Esophagus muscularis mucosa (tissue), 4 donors: ENCODE data around the gene NPAS3. TPM values are rescaled to one million over a fixed set of nuclear protein-coding genes. Genes with fewer than 3 reads are reported as not detected.

ENCODE experiments used
- DNase-seq: peaks from one replicate; pipeline ENCODE4 v3.0.0-alpha.2; 2017; ENCODE audit errors: extremely low spot score
- H3K27ac ChIP-seq, 4 donors: fragments of 200-600 bp; sonication (generic); replicated peaks in 1 of 4; 1 replicate in 3 of 4; 2 replicates in 1 of 4; pipeline ENCODE4 v1.5.1; 2016 to 2019; ENCODE audit warnings: mild to moderate bottlenecking in 1 of 4
- H3K27me3 ChIP-seq, 4 donors: fragments of 200-600 bp; sonication (generic); one replicate each; pipeline versions ENCODE4 v1.5.1 to v1.6.0; 2016 to 2019
- H3K36me3 ChIP-seq, 4 donors: fragments of 200-600 bp; sonication (generic); one replicate each; pipeline ENCODE4 v1.5.1; 2016 to 2019
- H3K4me1 ChIP-seq, 4 donors: fragments of 200-600 bp; sonication (generic); one replicate each; pipeline ENCODE4 v1.5.1; 2016 to 2019
- H3K4me3 ChIP-seq, 4 donors: fragments of 200-600 bp; sonication (generic); 1 replicate in 2 of 4; 2 replicates in 2 of 4; pipeline ENCODE4 v1.5.1; 2016 to 2019; ENCODE audit warnings: mild to moderate bottlenecking in 4 of 4, moderate library complexity in 1 of 4
- H3K9me3 ChIP-seq, 4 donors: fragments of 200-600 bp; sonication (generic); 1 replicate in 3 of 4; 2 replicates in 1 of 4; pipeline ENCODE4 v1.5.1; 2016 to 2019
- CTCF ChIP-seq, 3 experiments: fragments of 200-600 bp in 2 of 3; fragments of 450-650 bp in 1 of 3; sonication (generic) in 2 of 3; IDR thresholded peaks; one replicate each; pipeline ENCODE4 v1.5.1; 2017 to 2019; ENCODE audit warnings: antibody characterized with exemption in 3 of 3, mild to moderate bottlenecking in 2 of 3, moderate library complexity in 1 of 3
- EP300 ChIP-seq: sonication (generic); formaldehyde crosslinking; IDR thresholded peaks from one replicate; pipeline ENCODE4 v1.6.1; 2017; ENCODE audit warnings: antibody characterized with exemption
- POLR2A ChIP-seq: fragments of 450-650 bp; IDR thresholded peaks from one replicate; pipeline ENCODE4 v1.6.1; 2017; ENCODE audit warnings: antibody characterized with exemption, moderate library complexity, mild to moderate bottlenecking, low read depth
- POLR2AphosphoS5 ChIP-seq, 2 donors: sonication (generic); formaldehyde crosslinking; IDR thresholded peaks; one replicate each; pipeline ENCODE4 v1.6.1; 2017; ENCODE audit warnings: antibody characterized with exemption in 2 of 2
- WGBS: methylation state at CpG from one replicate; pipeline ENCODE4 v1.1.5; 2018; 5-methylcytosine and 5-hydroxymethylcytosine counted together
- intact Hi-C: fragments of 100-400 bp; cut with DNase I; formaldehyde crosslinking; loops from one replicate; pipeline ENCODE4 v1.15.1; 2023
- total RNA-seq, 4 donors: library from RNA; depleted of rRNA; stranded (reverse); fragments of >200 nt; gene quantifications; one replicate each; pipeline versions ENCODE4 v1.1.0 to v1.2.1, GENCODE V29; 2016

NPAS3 gene
- total RNA-seq, 4 donors from 2014 or later: 3.3 to 7.3 (median 5.8) TPM

DNA sequence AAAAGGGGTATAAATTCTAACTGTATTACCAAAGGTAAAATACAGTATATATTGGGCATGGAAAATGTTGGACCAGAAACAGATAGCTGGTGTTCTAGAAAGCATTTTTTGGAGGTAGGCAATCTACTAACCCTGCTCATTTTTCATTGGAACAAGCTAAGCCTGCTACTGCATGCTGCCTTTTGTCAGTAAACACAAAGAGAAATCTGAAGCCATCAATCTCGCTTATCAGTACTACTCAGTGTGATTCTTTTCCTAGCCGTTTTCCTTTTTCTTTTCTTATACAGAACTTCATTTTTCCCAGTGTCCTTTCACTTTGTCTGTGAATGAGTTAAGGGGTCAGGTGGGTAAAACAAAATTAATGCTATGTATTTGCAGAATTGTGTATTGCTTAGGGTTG, 312.3 kb downstream of the NPAS3 start:
- H3K9me3 ChIP-seq: no peaks in the 10 kb centered on the region
- H3K4me3 ChIP-seq: no peak overlapping the region
- WGBS: 83% methylated on average over 2 of the region's 2 CpGs
- no peaks in the 10 kb centered on the region for H3K36me3 ChIP-seq
- peaks cover 0 to 8% (median 0%) of the 10 kb centered on the region in 4 donors for H3K4me1 ChIP-seq
- no peak overlapping the region for H3K27ac ChIP-seq
- DNase-seq: no peak
- H3K27me3 ChIP-seq: no peaks in the 10 kb centered on the region
- intact Hi-C loops: no loop called here
- TF ChIP-seq POLR2AphosphoS5 (IDR thresholded peaks at IDR 0.05): no peak
- no peak for TF ChIP-seq POLR2A
- TF ChIP-seq CTCF (IDR thresholded peaks at IDR 0.05): no peak
- TF ChIP-seq EP300: no peak

DNA sequence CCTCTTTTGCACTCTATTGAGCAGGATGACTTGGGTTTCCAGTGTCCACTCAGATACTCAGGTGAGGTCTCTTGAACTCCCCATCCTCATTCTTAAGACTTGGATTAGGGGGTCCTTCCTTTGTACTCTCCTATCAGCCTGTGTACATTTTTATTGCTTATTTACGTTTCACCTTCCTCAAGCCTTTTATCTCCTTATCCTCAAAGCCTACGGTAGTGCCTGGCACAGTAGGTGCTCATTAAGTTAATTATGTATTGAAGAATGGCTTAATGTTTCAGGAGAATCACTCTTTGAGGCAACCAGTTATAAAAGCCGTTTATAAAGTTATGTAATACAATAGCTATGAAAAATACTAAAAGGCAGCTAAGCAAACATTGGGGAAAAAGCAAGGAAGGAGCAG, 315.7 kb downstream of the NPAS3 start:
- intact Hi-C loops: no loop called here
- TF ChIP-seq CTCF (IDR thresholded peaks at IDR 0.05) (no peak), EP300 (no peak), POLR2A (no peak), POLR2AphosphoS5 (IDR thresholded peaks at IDR 0.05) (no peak)
- Histone ChIP-seq H3K27me3 (no peaks in the 10 kb centered on the region), H3K4me3 (no peak overlapping the region), H3K27ac (no peak overlapping the region), H3K9me3 (no peaks in the 10 kb centered on the region), H3K36me3 (no peaks in the 10 kb centered on the region), H3K4me1 (peaks cover 0 to 8% (median 0%) of the 10 kb centered on the region in 4 donors)
- DNase-seq: no peak
- 74% methylated on average over 3 of the region's 3 CpGs for WGBS

DNA sequence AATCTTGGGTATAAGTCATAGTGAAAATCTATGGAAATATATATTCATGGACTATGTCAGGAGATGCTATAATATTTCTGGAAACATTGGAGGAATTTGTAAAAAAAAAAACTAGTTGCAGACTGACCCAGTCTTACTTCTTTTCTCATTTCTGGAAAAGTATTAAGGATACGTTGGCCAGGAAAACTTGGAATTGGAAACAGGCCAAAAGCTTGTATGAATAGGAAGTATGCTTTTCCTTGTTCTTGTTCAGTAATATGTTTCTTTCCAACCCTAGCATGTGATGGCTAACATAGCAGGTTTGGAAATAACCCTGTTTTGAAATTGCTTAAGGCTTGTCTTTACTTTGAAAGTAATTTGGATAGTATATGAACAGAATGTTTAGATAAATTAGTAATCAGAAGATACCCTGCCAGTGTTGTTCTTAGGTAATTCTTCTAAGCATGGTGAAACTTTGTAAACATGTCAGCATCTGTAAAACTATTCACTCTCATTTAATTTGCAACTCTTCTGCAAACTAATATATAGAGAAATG, 316.2 kb downstream of the NPAS3 start:
- intact Hi-C loops: no loop called here
- TF ChIP-seq CTCF (IDR thresholded peaks at IDR 0.05) (no peak), POLR2AphosphoS5 (IDR thresholded peaks at IDR 0.05) (no peak), EP300 (no peak), POLR2A (no peak)
- Histone ChIP-seq H3K27me3 (no peaks in the 10 kb centered on the region), H3K27ac (no peak overlapping the region), H3K9me3 (no peaks in the 10 kb centered on the region), H3K36me3 (no peaks in the 10 kb centered on the region), H3K4me1 (peaks cover 0 to 8% (median 0%) of the 10 kb centered on the region in 4 donors), H3K4me3 (no peak overlapping the region)
- WGBS: 17% methylated on average over 1 of the region's 1 CpG
- no peak for DNase-seq

- Histone ChIP-seq H3K36me3 (no peaks in the 10 kb centered on the region), H3K4me3 (no peak overlapping the region), H3K9me3 (no peaks in the 10 kb centered on the region), H3K4me1 (peaks cover 0 to 8% (median 1%) of the 10 kb centered on the region in 4 donors), H3K27me3 (no peaks in the 10 kb centered on the region), H3K27ac (no peak overlapping the region)
- TF ChIP-seq CTCF (IDR thresholded peaks at IDR 0.05) (no peak), POLR2A (no peak), POLR2AphosphoS5 (IDR thresholded peaks at IDR 0.05) (no peak), EP300 (no peak)
- intact Hi-C loops: no loop called here
- 70% methylated on average over 2 of the region's 2 CpGs for WGBS
- DNase-seq: no peak
Measured at GRCh38 chr14:33257796-33258195, 319.1 kb downstream of the NPAS3 start.

DNA sequence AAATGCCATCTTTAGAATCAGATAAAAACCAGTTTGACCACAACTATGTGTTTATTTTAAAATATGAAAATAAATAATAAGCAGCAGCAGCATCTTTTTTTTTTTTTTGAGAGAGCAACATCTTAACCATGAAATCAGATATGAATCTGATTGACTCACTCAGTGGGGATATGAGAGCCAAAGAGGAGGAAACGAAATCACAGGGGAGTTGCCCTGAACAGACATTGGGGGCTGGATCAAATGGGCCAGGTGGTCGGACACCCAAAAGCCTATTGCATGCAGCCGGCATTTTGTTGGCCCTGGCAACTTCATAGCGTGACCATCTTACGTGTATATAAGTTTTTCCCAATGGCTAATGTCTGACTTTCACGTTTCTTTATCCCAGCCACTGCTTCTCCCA, 321.1 kb downstream of the NPAS3 start:
- Histone ChIP-seq H3K27me3 (no peaks in the 10 kb centered on the region), H3K4me1 (peaks cover 0 to 4% (median 1%) of the 10 kb centered on the region in 4 donors), H3K27ac (no peak overlapping the region), H3K9me3 (peaks cover 0 to 5% (median 0%) of the 10 kb centered on the region in 4 donors), H3K36me3 (no peaks in the 10 kb centered on the region), H3K4me3 (no peak overlapping the region)
- WGBS: 88% methylated on average over 6 of the region's 6 CpGs
- no peak for TF ChIP-seq CTCF (IDR thresholded peaks at IDR 0.05)
- TF ChIP-seq POLR2AphosphoS5 (IDR thresholded peaks at IDR 0.05): no peak
- no peak for TF ChIP-seq EP300
- TF ChIP-seq POLR2A: no peak
- intact Hi-C loops: no loop called here
- DNase-seq: no peak
